Hepatocyte (in vitro differentiated cells): ENCODE measurements around the gene KAZALD1.

Experiments used
- CTCF ChIP-seq: fragments of 200-600 bp; sonication (generic); IDR thresholded peaks from 2 replicates; pipeline ENCODE4 v1.5.1; 2016; ENCODE audit warnings: antibody characterized with exemption, mild to moderate bottlenecking; ENCODE audit not compliant: poor library complexity
- EZH2 ChIP-seq: fragments of 200-600 bp; sonication (generic); IDR thresholded peaks from 2 replicates; pipeline ENCODE4 v1.6.1; 2016; ENCODE audit warnings: antibody characterized with exemption, mild to moderate bottlenecking, borderline replicate concordance
- EZH2phosphoT487 ChIP-seq: fragments of 200-600 bp; sonication (generic); IDR thresholded peaks from one replicate; pipeline ENCODE4 v1.6.1; 2018; ENCODE audit warnings: antibody characterized with exemption, mild to moderate bottlenecking, low read depth, moderate library complexity; ENCODE audit not compliant: unreplicated experiment, severe bottlenecking

- no peak for TF ChIP-seq CTCF
- TF ChIP-seq EZH2: no peak
- no peak for TF ChIP-seq EZH2phosphoT487
Observed at GRCh38 chr10:101096378-101096777, 34.6 kb downstream of the KAZALD1 start.
